OCI-LY1 (cell line): Measurements from ENCODE around the gene TMC7.

Experiments used
- H2AFZ ChIP-seq: fragments of 200-600 bp; sonication (generic), shearing (Covaris generic); 2 replicates; pipeline ENCODE4 v1.6.0; 2014; ENCODE audit warnings: antibody characterized with exemption, mild to moderate bottlenecking, low read length
- H3F3A ChIP-seq: fragments of 200-600 bp; sonication (generic), shearing (Covaris generic); 2 replicates; pipeline ENCODE4 v1.6.0; 2014; ENCODE audit warnings: mild to moderate bottlenecking, antibody characterized with exemption, low read length, moderate library complexity; ENCODE audit not compliant: insufficient read depth
- H3K27ac ChIP-seq: fragments of 200-600 bp; sonication (generic); 2 replicates; pipeline ENCODE4 v1.5.1; 2014; ENCODE audit warnings: low read length, mixed run types, mild to moderate bottlenecking, low read depth; ENCODE audit not compliant: poor library complexity, severe bottlenecking
- H3K27me3 ChIP-seq: fragments of 200-600 bp; sonication (generic); 2 replicates; pipeline ENCODE4 v1.6.0; 2014; ENCODE audit warnings: antibody characterized with exemption, mild to moderate bottlenecking, low read length, moderate library complexity; ENCODE audit not compliant: insufficient read depth
- H3K36me3 ChIP-seq: fragments of 200-600 bp; sonication (generic); 2 replicates; pipeline ENCODE4 v1.6.1; 2014; ENCODE audit warnings: mild to moderate bottlenecking, antibody characterized with exemption, low read length, moderate library complexity, mixed read lengths; ENCODE audit not compliant: insufficient read depth
- H3K4me1 ChIP-seq: fragments of 200-600 bp; sonication (generic); 2 replicates; pipeline ENCODE4 v1.5.1; 2014; ENCODE audit warnings: mild to moderate bottlenecking, low read length, moderate library complexity; ENCODE audit not compliant: insufficient read depth, severe bottlenecking
- H3K4me2 ChIP-seq: fragments of 200-600 bp; sonication (generic), shearing (Covaris generic); 2 replicates; pipeline ENCODE4 v1.6.1; 2014; ENCODE audit warnings: low read length
- H3K4me3 ChIP-seq: fragments of 200-600 bp; sonication (generic); 2 replicates; pipeline ENCODE4 v1.5.1; 2014; ENCODE audit warnings: low read length, low read depth, mild to moderate bottlenecking, mixed read lengths; ENCODE audit not compliant: poor library complexity, severe bottlenecking
- H3K79me2 ChIP-seq: fragments of 200-600 bp; shearing (Covaris generic); 2 replicates; pipeline ENCODE4 v1.6.1; 2016; ENCODE audit warnings: mixed run types, low read length, mixed read lengths; ENCODE audit not compliant: insufficient read depth
- H3K9ac ChIP-seq: fragments of 200-600 bp; sonication (generic), shearing (Covaris generic); 2 replicates; pipeline ENCODE4 v1.6.1; 2014; ENCODE audit warnings: mild to moderate bottlenecking, low read length, mixed read lengths
- H3K9me2 ChIP-seq: fragments of 200-600 bp; sonication (generic), shearing (Covaris generic); 2 replicates; pipeline ENCODE4 v1.6.1; 2014; ENCODE audit warnings: low read depth, mild to moderate bottlenecking, low read length, mixed read lengths
- H3K9me3 ChIP-seq: fragments of 200-600 bp; shearing (Covaris generic); 2 replicates; pipeline ENCODE4 v1.6.1; 2014; ENCODE audit warnings: low read length, mixed read lengths
- H4K20me1 ChIP-seq: fragments of 200-600 bp; sonication (generic), shearing (Covaris generic); 2 replicates; pipeline ENCODE4 v1.6.0; 2016; ENCODE audit warnings: mild to moderate bottlenecking, low read length; ENCODE audit not compliant: insufficient read depth
- CTCF ChIP-seq: fragments of 200-600 bp; sonication (generic), shearing (Covaris generic); IDR thresholded peaks from 2 replicates; pipeline ENCODE4 v1.5.1; 2017; ENCODE audit warnings: mild to moderate bottlenecking, antibody characterized with exemption, low read length, moderate library complexity, mixed read lengths
- EZH2 ChIP-seq: fragments of 200-600 bp; sonication (generic), shearing (Covaris generic); IDR thresholded peaks from 2 replicates; pipeline ENCODE4 v1.8.0; 2017; ENCODE audit warnings: borderline replicate concordance, mixed run types, mild to moderate bottlenecking, antibody characterized with exemption, low read length, moderate library complexity, mixed read lengths

TMC7 gene

GRCh38 chr16:19020689-19021088, 37.0 kb downstream of the TMC7 start:
- Histone ChIP-seq H3K4me3 (no peak overlapping the region), H3K27me3 (no peaks in the 10 kb centered on the region), H3K9ac (no peak overlapping the region), H3K4me1 (no peaks in the 10 kb centered on the region), H2AFZ (no peak overlapping the region), H3K4me2 (no peak overlapping the region), H3K9me3 (no peaks in the 10 kb centered on the region), H3K79me2 (no peaks in the 10 kb centered on the region), H3K9me2 (no peaks in the 10 kb centered on the region), H4K20me1 (no peaks in the 10 kb centered on the region), H3K36me3 (no peaks in the 10 kb centered on the region), H3K27ac (no peak overlapping the region), H3F3A (no peaks in the 10 kb centered on the region)
- TF ChIP-seq EZH2 (no peak), CTCF (no peak)

GRCh38 chr16:19021747-19022146, 38.0 kb downstream of the TMC7 start:
- H3K9me3 ChIP-seq, result no peaks in the 10 kb centered on the region
- H3K4me1 ChIP-seq, result no peaks in the 10 kb centered on the region
- H3K27ac ChIP-seq, result no peak overlapping the region
- no peaks in the 10 kb centered on the region for H3F3A ChIP-seq
- no peaks in the 10 kb centered on the region for H3K27me3 ChIP-seq
- H3K9ac ChIP-seq, result no peak overlapping the region
- H2AFZ ChIP-seq, result no peak overlapping the region
- TF ChIP-seq CTCF (no peak), EZH2 (no peak)
- H3K36me3 ChIP-seq, result no peaks in the 10 kb centered on the region
- no peaks in the 10 kb centered on the region for H3K9me2 ChIP-seq
- H3K79me2 ChIP-seq, result no peaks in the 10 kb centered on the region
- no peak overlapping the region for H3K4me2 ChIP-seq
- H3K4me3 ChIP-seq, result no peak overlapping the region
- H4K20me1 ChIP-seq, result no peaks in the 10 kb centered on the region

- Histone ChIP-seq H3K9me2 (no peaks in the 10 kb centered on the region), H3K27ac (no peak overlapping the region), H4K20me1 (no peaks in the 10 kb centered on the region), H3K27me3 (no peaks in the 10 kb centered on the region), H3K4me2 (no peak overlapping the region), H3K9me3 (no peaks in the 10 kb centered on the region), H3K9ac (no peak overlapping the region), H2AFZ (no peak overlapping the region), H3K36me3 (no peaks in the 10 kb centered on the region), H3F3A (no peaks in the 10 kb centered on the region), H3K4me1 (no peaks in the 10 kb centered on the region), H3K79me2 (no peaks in the 10 kb centered on the region), H3K4me3 (no peak overlapping the region)
- TF ChIP-seq EZH2 (no peak), CTCF (no peak)
Observed at GRCh38 chr16:19027416-19027815, 43.7 kb downstream of the TMC7 start.
